Endothelial cell of umbilical vein (primary cell): ENCODE measurements around the gene IL6.

ENCODE experiments used
- CTCF ChIP-seq, 2 donors: IDR thresholded peaks; 1 replicate in 1 of 2; 2 replicates in 1 of 2; pipeline ENCODE4 v1.5.1; 2011; ENCODE audit warnings: low read length in 2 of 2, mild to moderate bottlenecking in 2 of 2, moderate library complexity in 2 of 2, control low read depth in 1 of 2, inconsistent platforms in 1 of 2, low read depth in 1 of 2; ENCODE audit not compliant: insufficient read depth in 1 of 2; ENCODE audit errors: extremely low read depth in 1 of 2
- EZH2 ChIP-seq: IDR thresholded peaks from 2 replicates; pipeline ENCODE4 v1.6.1; 2012; ENCODE audit warnings: borderline replicate concordance, low read depth, mild to moderate bottlenecking, moderate library complexity, low read length, inconsistent platforms; ENCODE audit not compliant: severe bottlenecking
- MAX ChIP-seq: IDR thresholded peaks from 2 replicates; pipeline ENCODE4 v1.6.1; 2011; ENCODE audit not compliant: insufficient read depth, insufficient read length
- POLR2A ChIP-seq: IDR thresholded peaks from 2 replicates; pipeline ENCODE4 v1.6.1; 2012; ENCODE audit warnings: low read depth, mild to moderate bottlenecking, control low read depth, low read length
- POLR2AphosphoS5 ChIP-seq: IDR thresholded peaks from 2 replicates; pipeline ENCODE4 v1.6.1; 2012; ENCODE audit warnings: low read depth, mild to moderate bottlenecking, control low read depth, low read length, moderate library complexity; ENCODE audit not compliant: insufficient read depth

GRCh38 chr7:22709857-22710256, 17.1 kb upstream of the IL6 start:
- TF ChIP-seq CTCF (IDR thresholded peaks at IDR 0.05; ENCODE audit: extremely low read depth in 1 of 2, insufficient read depth in 1 of 2, low read depth in 1 of 2, low read length in 2 of 2) = no peak
- TF ChIP-seq EZH2 = no peak
- no peak for TF ChIP-seq POLR2A
- TF ChIP-seq POLR2AphosphoS5 = no peak
- TF ChIP-seq MAX = no peak
